GM13976 (cell line): ENCODE data around the gene GABRB1.

Experiments
- DNase-seq: peaks from one replicate; pipeline ENCODE4 v3.0.0; 2012; ENCODE audit warnings: low spot score
- CTCF ChIP-seq: IDR thresholded peaks from 2 replicates; pipeline ENCODE4 v1.5.1; 2012; ENCODE audit warnings: borderline replicate concordance, mild to moderate bottlenecking; ENCODE audit not compliant: insufficient read depth; ENCODE audit errors: extremely low read depth, missing control alignments, control extremely low read depth
- in situ Hi-C: fragments of 300-500 bp; cut with MboI; formaldehyde crosslinking; loops from one replicate; pipeline ENCODE4 v1.12.0; 2022; ENCODE audit warnings: low sequenced_read_pairs, mixed read lengths, inconsistent platforms; ENCODE audit not compliant: unreplicated experiment

Gene GABRB1

GRCh38 chr4:47390428-47391125 is 359.2 kb downstream of the GABRB1 start:
- in situ Hi-C loops, result no loop called here

GRCh38 chr4:47391256-47391655 is 359.9 kb downstream of the GABRB1 start:
- no peak for DNase-seq
- TF ChIP-seq CTCF, result no peak
- in situ Hi-C loops, result no loop called here

More at GRCh38 chr4:47390428-47391125, 359.2 kb downstream of the GABRB1 start:
- TF ChIP-seq CTCF, result no peak
- DNase-seq, result no peak

GRCh38 chr4:47406408-47406807 is 375.0 kb downstream of the GABRB1 start:
- TF ChIP-seq CTCF, result no peak
- DNase-seq, result no peak
- in situ Hi-C loops, result no loop called here

GRCh38 chr4:47410271-47410670 is 378.9 kb downstream of the GABRB1 start:
- in situ Hi-C loops, result no loop called here
- no peak for TF ChIP-seq CTCF
- DNase-seq, result no peak

- in situ Hi-C loops, result no loop called here
- no peak for DNase-seq
- TF ChIP-seq CTCF, result no peak
Measured at GRCh38 chr4:47413521-47413920, 382.2 kb downstream of the GABRB1 start.

GRCh38 chr4:47415719-47416118 is 384.4 kb downstream of the GABRB1 start:
- TF ChIP-seq CTCF, result no peak
- DNase-seq, result no peak
- in situ Hi-C loops, result no loop called here
